Left lung (tissue), 10 donors: ENCODE results near the gene PNMA6A. TPM values are rescaled to one million over a fixed set of nuclear protein-coding genes. Genes with fewer than 3 reads are reported as not detected.

Experiments
- ATAC-seq: fragments of 200-7000 bp; cut with Tn5 transposase; one replicate; pipeline ENCODE4 v1.9.1; 2020; ENCODE audit warnings: moderate library complexity
- DNase-seq, 4 donors: peaks; one replicate each; pipeline ENCODE4 v3.0.0-alpha.2; 2013 to 2020
- H3K27ac ChIP-seq, 2 donors: fragments of 200-600 bp; sonication (generic) in 1 of 2; one replicate each; pipeline versions ENCODE4 v1.5.0 to v1.8.0; 2020 to 2021
- H3K27me3 ChIP-seq, 2 donors: fragments of 200-600 bp; sonication (generic) in 1 of 2; one replicate each; pipeline versions ENCODE4 v1.5.0 to v1.8.0; 2020 to 2021
- H3K36me3 ChIP-seq, 2 donors: fragments of 200-600 bp; sonication (generic) in 1 of 2; one replicate each; pipeline versions ENCODE4 v1.5.0 to v1.8.0; 2020 to 2021
- H3K4me1 ChIP-seq, 2 donors: fragments of 200-600 bp; one replicate each; pipeline ENCODE4 v1.8.0; 2021
- H3K4me3 ChIP-seq, 2 donors: fragments of 200-600 bp; sonication (generic) in 1 of 2; one replicate each; pipeline versions ENCODE4 v1.5.0 to v1.8.0; 2020 to 2021; ENCODE audit warnings: mild to moderate bottlenecking in 1 of 2
- H3K9me3 ChIP-seq, 2 donors: fragments of 200-600 bp; sonication (generic) in 1 of 2; one replicate each; pipeline versions ENCODE4 v1.5.0 to v1.8.0; 2020 to 2021
- intact Hi-C, 2 donors: fragments of 100-400 bp; cut with DNase I; formaldehyde crosslinking; loops; one replicate each; pipeline versions ENCODE4 v1.11.2 to v1.14.2; 2022
- polyA plus RNA-seq, 6 donors: library from polyadenylated mRNA; unstranded; fragments of 120-200 nt; gene quantifications; one replicate each; pipeline ENCODE4 v1.2.1, GENCODE V29; 2013; ENCODE audit not compliant: insufficient read length in 6 of 6
- total RNA-seq, 2 donors: library from RNA; stranded (reverse); fragmentation: NEBNext Ultra II Directional; extraction: Animal tissue kit (Norgen Biotek cat#: 25700); gene quantifications; one replicate each; pipeline ENCODE4 v1.2.1, GENCODE V29; 2021
- TF ChIP-seq, protein P1 (sequence below), 2 donors: fragments of 200-600 bp; sonication (generic) in 1 of 2; IDR thresholded peaks; one replicate each; pipeline versions ENCODE4 v1.5.0 to v1.8.0; 2021; ENCODE audit warnings: antibody characterized with exemption in 2 of 2
- donor health status: DM: no; HTN: yes; CAD: no.
- donor health status: DM: no; HTN: no; CAD: no.

The PNMA6A gene
- total and polyA plus RNA-seq, 8 donors, result 1.7 to 3.1 (median 2.4) TPM

GRCh38 chrX:153057281-153057680 is 15.0 kb upstream of the PNMA6A start:
- intact Hi-C loops, result no loop called here
- Histone ChIP-seq H3K4me1 (no peaks in the 10 kb centered on the region), H3K27ac (no peak overlapping the region), H3K9me3 (no peaks in the 10 kb centered on the region), H3K4me3 (no peak overlapping the region), H3K36me3 (no peaks in the 10 kb centered on the region), H3K27me3 (peaks cover 6 to 36% of the 10 kb centered on the region in 2 donors)
- DNase-seq, result no peak
- ATAC-seq, result no peak
- TF ChIP-seq, protein P1, sequence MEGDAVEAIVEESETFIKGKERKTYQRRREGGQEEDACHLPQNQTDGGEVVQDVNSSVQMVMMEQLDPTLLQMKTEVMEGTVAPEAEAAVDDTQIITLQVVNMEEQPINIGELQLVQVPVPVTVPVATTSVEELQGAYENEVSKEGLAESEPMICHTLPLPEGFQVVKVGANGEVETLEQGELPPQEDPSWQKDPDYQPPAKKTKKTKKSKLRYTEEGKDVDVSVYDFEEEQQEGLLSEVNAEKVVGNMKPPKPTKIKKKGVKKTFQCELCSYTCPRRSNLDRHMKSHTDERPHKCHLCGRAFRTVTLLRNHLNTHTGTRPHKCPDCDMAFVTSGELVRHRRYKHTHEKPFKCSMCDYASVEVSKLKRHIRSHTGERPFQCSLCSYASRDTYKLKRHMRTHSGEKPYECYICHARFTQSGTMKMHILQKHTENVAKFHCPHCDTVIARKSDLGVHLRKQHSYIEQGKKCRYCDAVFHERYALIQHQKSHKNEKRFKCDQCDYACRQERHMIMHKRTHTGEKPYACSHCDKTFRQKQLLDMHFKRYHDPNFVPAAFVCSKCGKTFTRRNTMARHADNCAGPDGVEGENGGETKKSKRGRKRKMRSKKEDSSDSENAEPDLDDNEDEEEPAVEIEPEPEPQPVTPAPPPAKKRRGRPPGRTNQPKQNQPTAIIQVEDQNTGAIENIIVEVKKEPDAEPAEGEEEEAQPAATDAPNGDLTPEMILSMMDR (IDR thresholded peaks at IDR 0.05), result no peak

DNA sequence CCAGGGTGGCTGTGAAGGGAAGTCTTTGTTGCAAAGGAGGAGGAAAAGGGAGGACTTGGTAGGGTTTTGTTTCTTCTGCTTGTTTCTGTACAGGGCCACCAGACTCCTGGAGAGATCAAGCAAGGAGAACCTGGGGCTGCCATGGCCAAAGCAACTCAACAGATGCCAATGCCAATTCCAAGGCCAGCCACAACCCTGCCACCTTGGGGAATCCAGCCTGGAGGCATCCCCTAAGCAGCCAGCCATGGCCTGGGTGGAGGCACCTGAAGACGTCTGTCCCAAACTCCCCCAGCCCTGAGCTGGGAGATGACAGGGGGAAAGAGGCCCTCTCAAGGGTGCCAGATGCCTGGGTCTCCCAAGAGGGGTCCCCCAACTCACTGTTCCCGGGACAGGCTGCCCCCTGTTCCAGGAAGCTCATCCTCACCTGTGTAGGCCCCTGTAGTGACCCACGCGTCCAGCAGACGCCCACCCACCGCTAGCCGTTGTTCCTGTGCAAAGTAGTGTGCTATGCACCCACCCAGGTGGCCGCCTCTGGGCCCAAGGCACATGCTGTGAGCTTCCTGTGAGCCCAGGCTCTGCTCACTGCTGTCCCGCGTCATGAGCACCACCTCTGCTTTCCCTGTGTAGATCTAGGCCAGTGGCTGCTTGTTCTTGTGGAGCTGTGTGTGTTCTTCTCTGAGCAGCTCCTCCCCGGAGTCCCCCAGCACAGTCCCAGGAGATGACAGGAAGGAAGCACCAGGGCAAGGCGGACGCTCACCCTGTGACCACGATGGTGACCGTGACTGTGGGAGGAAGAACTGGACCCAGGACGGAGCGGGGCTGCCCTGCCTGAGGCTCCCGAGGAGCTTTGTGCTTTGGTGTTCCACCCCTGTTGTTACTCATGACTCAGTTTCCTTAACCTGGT is 12.8 kb upstream of the PNMA6A start:
- DNase-seq (no peak), ATAC-seq (no peak)
- no peaks in the 10 kb centered on the region for H3K9me3 ChIP-seq
- peaks cover 6 to 36% of the 10 kb centered on the region in 2 donors for H3K27me3 ChIP-seq
- H3K4me3 ChIP-seq, result no peak overlapping the region
- H3K36me3 ChIP-seq, result no peaks in the 10 kb centered on the region
- H3K4me1 ChIP-seq, result no peaks in the 10 kb centered on the region
- TF ChIP-seq, protein P1 (IDR thresholded peaks at IDR 0.05), result no peak
- H3K27ac ChIP-seq, result no peak overlapping the region
- intact Hi-C loops, result no loop called here

DNA sequence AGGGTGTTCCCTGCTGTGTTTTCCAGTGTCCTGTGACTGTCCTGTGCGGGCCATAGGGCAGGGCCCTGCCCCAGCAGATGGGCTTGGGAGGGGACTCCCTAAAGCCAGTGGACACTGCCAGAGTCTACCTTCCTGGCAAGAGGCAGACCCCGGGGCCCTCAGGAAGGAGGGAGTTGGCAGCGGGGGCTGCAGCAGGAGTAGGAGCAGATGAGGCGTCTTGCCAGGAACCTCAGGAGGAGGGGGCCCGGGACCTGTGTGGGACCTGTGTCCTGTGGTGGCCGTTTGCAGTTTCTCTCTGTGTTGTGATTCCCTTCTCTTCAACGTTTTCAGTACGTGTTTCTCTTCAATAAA is 12.2 kb upstream of the PNMA6A start:
- intact Hi-C loops, result no loop called here
- Histone ChIP-seq H3K27ac (no peak overlapping the region), H3K9me3 (no peaks in the 10 kb centered on the region), H3K4me3 (no peak overlapping the region), H3K4me1 (no peaks in the 10 kb centered on the region), H3K27me3 (peaks cover 6 to 36% of the 10 kb centered on the region in 2 donors), H3K36me3 (no peaks in the 10 kb centered on the region)
- DNase-seq (no peak), ATAC-seq (no peak)
- TF ChIP-seq, protein P1 (IDR thresholded peaks at IDR 0.05), result no peak

- peaks cover 0 to 20% of the 10 kb centered on the region in 2 donors for H3K27me3 ChIP-seq
- no peak overlapping the region for H3K4me3 ChIP-seq
- intact Hi-C loops, result no loop called here
- no peaks in the 10 kb centered on the region for H3K36me3 ChIP-seq
- DNase-seq, result no peak
- ATAC-seq, result peak; percentile 69
- TF ChIP-seq, protein P1 (IDR thresholded peaks at IDR 0.05), result no peak
- no peaks in the 10 kb centered on the region for H3K4me1 ChIP-seq
- H3K9me3 ChIP-seq, result no peaks in the 10 kb centered on the region
- no peak overlapping the region for H3K27ac ChIP-seq
Measured at GRCh38 chrX:153061732-153062131, 10.5 kb upstream of the PNMA6A start.

GRCh38 chrX:153063315-153063714 is 8.9 kb upstream of the PNMA6A start:
- TF ChIP-seq, protein P1 (IDR thresholded peaks at IDR 0.05), result no peak
- intact Hi-C loops, result no loop called here
- H3K27me3 ChIP-seq, result peaks cover 0 to 5% of the 10 kb centered on the region in 2 donors
- ATAC-seq (peak; percentile 46), DNase-seq (no peak)
- no peaks in the 10 kb centered on the region for H3K36me3 ChIP-seq
- H3K4me3 ChIP-seq, result no peak overlapping the region
- no peak overlapping the region for H3K27ac ChIP-seq
- no peaks in the 10 kb centered on the region for H3K9me3 ChIP-seq
- H3K4me1 ChIP-seq, result no peaks in the 10 kb centered on the region
